ENCODE measurements around the gene ZNF772.
A peak's percentile ranks its signal among the peaks of the same experiment; 100 is the strongest.

ZNF772 gene

GRCh38 chr19:57465680-57466381 lies 11.5 kb downstream of the ZNF772 start:
- H3K27ac Mint-ChIP-seq: no peak overlapping the region
- DNase-seq (ENCODE audit: low spot score): no peak
- peaks cover 63% of the 10 kb centered on the region for H3K9me3 Mint-ChIP-seq
- H3K4me3 Mint-ChIP-seq: no peak overlapping the region
- peaks cover 2% of the 10 kb centered on the region for H3K36me3 Mint-ChIP-seq (ENCODE audit: low read depth)
- H3K27me3 Mint-ChIP-seq (ENCODE audit: low read depth): no peaks in the 10 kb centered on the region
- H3K4me1 Mint-ChIP-seq (ENCODE audit: low read depth): no peaks in the 10 kb centered on the region

DNA sequence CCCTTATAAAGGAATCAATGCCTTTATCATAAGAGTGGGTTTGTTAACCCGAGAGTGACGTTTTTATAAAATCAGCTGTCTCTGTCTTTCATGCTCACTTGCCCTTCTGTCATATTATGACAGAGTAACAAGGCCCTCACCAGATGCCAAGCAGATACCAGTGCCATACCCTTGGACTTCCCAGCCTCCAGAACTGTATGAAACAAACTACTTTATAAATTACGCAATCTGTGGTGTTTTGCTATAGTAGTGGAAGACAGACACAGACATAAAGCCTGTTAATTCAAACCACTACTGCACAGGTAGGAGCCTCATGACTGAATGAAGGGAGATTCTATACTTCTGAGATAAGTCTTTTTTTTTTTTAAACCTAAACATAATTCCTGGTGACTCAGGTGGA lies 25.1 kb downstream of the ZNF772 start:
- Mint-ChIP-seq H3K36me3 (ENCODE audit: low read depth) (peaks cover 1% of the 10 kb centered on the region), H3K4me3 (no peak overlapping the region), H3K9me3 (peaks cover 46% of the 10 kb centered on the region), H3K27ac (no peak overlapping the region), H3K4me1 (ENCODE audit: low read depth) (no peaks in the 10 kb centered on the region), H3K27me3 (ENCODE audit: low read depth) (no peaks in the 10 kb centered on the region)
- no peak for DNase-seq (ENCODE audit: low spot score)

DNA sequence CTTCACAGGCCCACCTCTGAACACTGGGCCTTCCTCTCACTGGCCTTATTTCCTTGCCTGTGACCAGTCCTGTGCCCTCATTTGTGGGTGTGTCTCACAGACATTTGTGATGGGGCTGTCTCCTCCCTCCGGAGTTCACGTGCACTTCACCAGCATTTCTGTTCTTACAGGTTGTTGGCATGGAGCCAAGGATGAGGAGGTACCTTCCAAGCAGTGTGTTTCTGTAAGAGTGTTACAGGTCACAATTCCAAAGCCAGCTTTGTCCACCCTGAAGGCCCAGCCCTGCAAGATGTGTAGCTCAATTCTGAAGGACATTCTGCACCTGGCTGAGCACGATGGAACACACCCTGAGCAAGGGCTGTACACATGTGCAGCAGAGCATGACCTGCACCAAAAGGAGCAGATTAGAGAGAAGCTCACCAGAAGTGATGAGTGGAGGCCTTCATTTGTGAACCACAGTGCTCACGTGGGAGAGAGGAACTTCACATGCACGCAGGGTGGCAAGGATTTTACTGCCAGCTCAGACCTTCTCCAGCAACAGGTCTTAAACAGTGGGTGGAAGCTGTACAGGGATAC lies 34.2 kb downstream of the ZNF772 start:
- H3K4me1 Mint-ChIP-seq (ENCODE audit: low read depth): no peaks in the 10 kb centered on the region
- DNase-seq (ENCODE audit: low spot score): no peak
- H3K36me3 Mint-ChIP-seq (ENCODE audit: low read depth): peaks cover 70% of the 10 kb centered on the region
- peaks cover 69% of the 10 kb centered on the region for H3K9me3 Mint-ChIP-seq
- H3K27me3 Mint-ChIP-seq (ENCODE audit: low read depth): no peaks in the 10 kb centered on the region
- no peak overlapping the region for H3K27ac Mint-ChIP-seq
- H3K4me3 Mint-ChIP-seq: no peak overlapping the region

DNA sequence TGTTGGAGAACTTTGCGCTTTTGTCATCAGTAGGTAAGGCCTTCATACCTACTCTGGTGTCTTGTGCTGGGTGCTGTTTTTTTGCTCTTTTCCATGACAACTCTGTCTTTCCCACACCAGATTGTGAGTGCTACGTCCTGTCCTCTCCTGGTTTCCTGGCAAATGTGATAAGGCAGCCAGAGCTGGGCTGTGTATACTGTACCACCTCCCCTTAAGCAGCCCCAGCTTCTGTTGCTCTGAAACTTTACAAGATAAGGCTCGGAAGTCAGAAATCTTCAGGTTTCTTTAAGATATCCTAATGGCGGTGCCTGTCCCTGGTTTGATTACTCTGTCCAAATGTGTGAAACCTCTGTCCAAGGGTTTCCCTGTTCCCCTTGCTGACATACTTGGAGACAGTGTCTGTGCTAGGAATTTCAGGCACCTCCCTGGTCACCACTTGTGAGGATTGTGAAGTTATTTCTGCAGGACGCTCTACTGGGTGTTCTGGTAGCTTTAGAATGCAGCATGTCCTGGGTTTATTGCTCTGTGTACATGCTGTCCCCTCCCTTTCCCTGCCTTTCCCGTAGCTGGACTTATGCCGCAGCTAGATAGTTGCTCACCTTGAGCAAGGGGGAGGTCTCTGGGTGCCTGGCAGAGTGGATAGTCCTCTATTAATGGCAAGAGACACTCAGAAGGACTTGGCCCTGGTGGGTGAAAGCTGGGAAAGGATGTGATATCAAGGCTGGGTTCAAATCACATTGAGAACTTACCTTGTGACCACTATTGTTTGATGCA lies 35.2 kb downstream of the ZNF772 start:
- Mint-ChIP-seq H3K4me3 (no peak overlapping the region), H3K27me3 (ENCODE audit: low read depth) (no peaks in the 10 kb centered on the region), H3K27ac (no peak overlapping the region), H3K4me1 (ENCODE audit: low read depth) (no peaks in the 10 kb centered on the region), H3K36me3 (ENCODE audit: low read depth) (peaks cover 77% of the 10 kb centered on the region), H3K9me3 (peaks cover 70% of the 10 kb centered on the region)
- DNase-seq (ENCODE audit: low spot score): no peak

- Mint-ChIP-seq H3K36me3 (ENCODE audit: low read depth) (peaks cover 75% of the 10 kb centered on the region), H3K27me3 (ENCODE audit: low read depth) (no peaks in the 10 kb centered on the region), H3K9me3 (peaks cover 61% of the 10 kb centered on the region), H3K4me1 (ENCODE audit: low read depth) (peaks cover 17% of the 10 kb centered on the region), H3K27ac (no peak overlapping the region), H3K4me3 (no peak overlapping the region)
- no peak for DNase-seq (ENCODE audit: low spot score)
Observed at GRCh38 chr19:57438925-57439324, 38.4 kb downstream of the ZNF772 start.

DNA sequence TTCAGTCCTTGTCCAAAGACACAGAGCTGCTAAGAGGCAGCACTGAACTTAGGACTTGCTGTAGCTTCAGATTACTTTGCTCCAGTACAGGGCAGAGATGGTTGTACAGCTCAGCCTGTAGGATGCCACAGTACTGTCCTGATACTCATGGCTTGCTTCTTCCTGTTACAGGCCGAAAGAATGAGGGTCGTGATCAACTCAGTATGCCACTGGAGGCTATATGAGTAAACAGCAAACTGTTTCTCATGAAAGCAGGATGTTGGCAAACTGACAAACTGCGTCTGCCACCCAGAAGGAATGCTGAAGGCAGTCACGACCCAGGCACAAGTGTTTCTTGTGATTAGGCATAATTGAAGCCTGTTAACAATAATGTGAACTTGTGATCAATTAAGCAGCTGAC lies 39.4 kb downstream of the ZNF772 start:
- H3K4me3 Mint-ChIP-seq: no peak overlapping the region
- H3K9me3 Mint-ChIP-seq: peaks cover 63% of the 10 kb centered on the region
- H3K27me3 Mint-ChIP-seq (ENCODE audit: low read depth): no peaks in the 10 kb centered on the region
- H3K27ac Mint-ChIP-seq: no peak overlapping the region
- H3K36me3 Mint-ChIP-seq (ENCODE audit: low read depth): peaks cover 68% of the 10 kb centered on the region
- DNase-seq (ENCODE audit: low spot score): no peak
- peaks cover 17% of the 10 kb centered on the region for H3K4me1 Mint-ChIP-seq (ENCODE audit: low read depth)

- DNase-seq (ENCODE audit: low spot score): no peak
- peaks cover 54% of the 10 kb centered on the region for H3K36me3 Mint-ChIP-seq (ENCODE audit: low read depth)
- peaks cover 54% of the 10 kb centered on the region for H3K9me3 Mint-ChIP-seq
- peak overlapping the region; percentile 86 for H3K4me3 Mint-ChIP-seq
- no peaks in the 10 kb centered on the region for H3K27me3 Mint-ChIP-seq (ENCODE audit: low read depth)
- peaks cover 17% of the 10 kb centered on the region for H3K4me1 Mint-ChIP-seq (ENCODE audit: low read depth)
- H3K27ac Mint-ChIP-seq: peak overlapping the region; percentile 96
Observed at GRCh38 chr19:57436417-57436816, 40.9 kb downstream of the ZNF772 start.

DNA sequence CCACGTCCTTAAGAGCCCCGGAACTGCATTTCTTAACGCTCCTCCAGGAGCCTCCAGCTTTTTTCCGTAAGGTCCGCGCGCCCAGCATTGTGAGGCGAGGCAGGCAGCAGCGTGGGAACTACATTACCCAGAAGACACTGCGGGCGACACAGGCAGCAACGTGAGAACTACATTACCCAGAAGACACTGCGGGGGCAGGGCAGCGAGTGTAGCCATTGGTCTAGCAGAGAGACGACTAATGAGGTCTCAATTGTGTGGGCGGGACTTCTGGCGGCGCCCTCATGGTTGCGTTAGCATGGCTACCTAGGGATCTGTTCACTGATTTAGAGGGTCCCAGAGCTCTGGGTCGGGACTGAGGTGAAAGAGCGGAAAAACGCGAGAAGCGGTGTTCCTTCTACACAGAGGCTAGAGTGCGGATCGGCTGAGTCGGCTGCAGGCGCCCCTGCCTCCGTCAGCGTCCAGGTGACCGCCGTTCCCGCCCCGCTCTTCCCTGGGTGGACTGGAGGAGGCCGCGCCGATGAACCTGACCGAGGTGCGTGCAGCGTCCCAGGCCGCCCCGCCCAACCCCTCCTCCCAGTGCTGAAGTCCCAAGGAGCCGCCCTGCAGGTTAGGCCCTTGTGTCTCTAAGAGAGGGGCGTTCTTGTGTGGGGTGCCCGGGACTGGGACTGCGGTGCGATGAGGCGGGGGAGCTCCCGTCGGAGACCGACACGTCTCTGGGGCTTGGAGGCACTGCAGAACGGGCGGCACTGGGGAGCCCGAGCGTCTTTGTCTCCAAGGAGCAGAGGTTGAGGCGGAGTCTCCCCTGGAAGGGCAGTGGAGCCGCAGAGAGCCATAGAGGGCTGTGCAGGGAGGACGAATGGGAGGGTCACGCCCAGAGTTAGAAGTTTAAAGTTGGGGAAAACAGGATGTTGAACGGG lies 42.0 kb downstream of the ZNF772 start, which contains the start of gene ZNF749:
Gene ZNF749 (plus strand): TSS at position 264 of the 917 bp plus-strand sequence. CDS start 254 bp downstream, at position 518.
- H3K36me3 Mint-ChIP-seq (ENCODE audit: low read depth): peaks cover 49% of the 10 kb centered on the region

DNA sequence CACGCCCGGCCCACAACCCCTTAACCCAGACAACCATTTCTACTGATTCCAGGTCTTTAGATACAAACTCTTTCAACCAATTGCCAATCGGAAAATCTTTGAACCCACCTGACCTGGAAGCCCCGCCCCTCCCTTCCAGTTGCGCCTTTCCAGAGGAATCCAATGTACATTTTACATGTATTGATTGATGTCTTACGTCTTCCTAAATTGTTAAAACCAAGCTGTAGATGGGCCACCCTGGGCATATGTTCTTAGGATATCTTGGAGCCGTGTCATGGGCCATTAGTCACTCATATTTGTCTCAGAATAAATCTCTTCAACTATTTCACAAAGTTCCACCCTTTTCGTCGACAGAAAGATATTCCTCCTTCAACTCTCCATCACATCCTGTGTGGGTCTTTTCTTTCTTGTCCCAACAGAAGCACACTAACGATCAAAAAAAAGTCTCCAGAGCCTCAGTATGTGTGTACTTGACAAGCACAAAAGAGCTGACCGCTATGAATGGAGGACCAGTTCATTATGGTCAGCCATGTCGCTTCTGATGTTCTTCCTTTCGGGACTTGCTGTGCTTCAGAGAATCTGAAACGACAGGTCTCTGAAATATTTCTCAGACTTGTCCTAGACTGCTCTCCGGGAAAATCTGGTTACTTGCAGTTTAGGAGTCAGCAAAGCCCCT lies 42.8 kb downstream of the ZNF772 start:
- Mint-ChIP-seq H3K36me3 (ENCODE audit: low read depth) (peaks cover 41% of the 10 kb centered on the region), H3K4me3 (peak overlapping the region; percentile 86), H3K9me3 (peaks cover 52% of the 10 kb centered on the region), H3K27me3 (ENCODE audit: low read depth) (no peaks in the 10 kb centered on the region), H3K4me1 (ENCODE audit: low read depth) (peaks cover 17% of the 10 kb centered on the region), H3K27ac (peak overlapping the region; percentile 96)
- no peak for DNase-seq (ENCODE audit: low spot score)

More for the DNA sequence above, 42.0 kb downstream of the ZNF772 start, which contains the start of gene ZNF749:
- H3K4me1 Mint-ChIP-seq (ENCODE audit: low read depth): peaks cover 17% of the 10 kb centered on the region
- DNase-seq (ENCODE audit: low spot score): peak; percentile 97
- H3K9me3 Mint-ChIP-seq: peaks cover 54% of the 10 kb centered on the region
- H3K27me3 Mint-ChIP-seq (ENCODE audit: low read depth): no peaks in the 10 kb centered on the region
- peak within 1 kb of the TSS; percentile 96 for H3K27ac Mint-ChIP-seq
- peak within 1 kb of the TSS; percentile 86 for H3K4me3 Mint-ChIP-seq

- no peak overlapping the region for H3K4me3 Mint-ChIP-seq
- H3K27me3 Mint-ChIP-seq (ENCODE audit: low read depth): no peaks in the 10 kb centered on the region
- no peak overlapping the region for H3K27ac Mint-ChIP-seq
- no peak for DNase-seq (ENCODE audit: low spot score)
- peaks cover 63% of the 10 kb centered on the region for H3K9me3 Mint-ChIP-seq
- H3K36me3 Mint-ChIP-seq (ENCODE audit: low read depth): peaks cover 56% of the 10 kb centered on the region
- no peaks in the 10 kb centered on the region for H3K4me1 Mint-ChIP-seq (ENCODE audit: low read depth)
Observed at GRCh38 chr19:57421037-57421436, 56.3 kb downstream of the ZNF772 start.

DNA sequence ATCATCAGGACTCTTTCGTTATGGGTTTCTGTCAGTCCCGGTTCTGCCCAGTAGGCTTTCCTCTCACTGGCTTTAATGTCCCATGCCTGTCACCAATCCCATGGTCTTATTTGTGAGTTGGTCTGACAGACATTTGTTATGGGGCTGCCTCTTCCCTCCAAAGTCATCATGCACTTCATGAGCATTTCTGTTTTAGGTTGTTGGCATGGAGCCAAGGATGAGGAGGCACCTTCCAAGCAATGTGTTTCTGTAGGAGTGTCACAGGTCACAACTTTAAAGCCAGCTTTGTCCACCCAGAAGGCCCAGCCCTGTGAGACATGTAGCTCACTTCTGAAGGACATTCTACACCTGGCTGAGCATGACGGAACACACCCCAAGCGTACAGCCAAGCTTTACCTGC lies 57.9 kb downstream of the ZNF772 start:
- H3K27ac Mint-ChIP-seq: no peak overlapping the region
- H3K4me3 Mint-ChIP-seq: no peak overlapping the region
- peaks cover 71% of the 10 kb centered on the region for H3K9me3 Mint-ChIP-seq

More for the DNA sequence above, 57.9 kb downstream of the ZNF772 start:
- Mint-ChIP-seq H3K27me3 (ENCODE audit: low read depth) (no peaks in the 10 kb centered on the region), H3K36me3 (ENCODE audit: low read depth) (peaks cover 72% of the 10 kb centered on the region), H3K4me1 (ENCODE audit: low read depth) (no peaks in the 10 kb centered on the region)
- no peak for DNase-seq (ENCODE audit: low spot score)
